Measurements from ENCODE around the gene HS3ST3B1.

The HS3ST3B1 gene

GRCh38 chr17:14333506-14333905 lies 32.6 kb downstream of the HS3ST3B1 start:
- Histone ChIP-seq H3F3A (ENCODE audit: control insufficient read depth, insufficient read depth) (no peaks in the 10 kb centered on the region), H4K20me1 (ENCODE audit: control insufficient read depth, insufficient read depth, low read depth, low read length) (no peaks in the 10 kb centered on the region), H3K27me3 (ENCODE audit: control insufficient read depth, low read length) (no peaks in the 10 kb centered on the region), H3K4me2 (ENCODE audit: low read length) (no peak overlapping the region), H3K9me2 (replicated peaks; ENCODE audit: control insufficient read depth, low read length) (no peaks in the 10 kb centered on the region), H3K79me2 (ENCODE audit: control insufficient read depth, low read length) (no peaks in the 10 kb centered on the region), H3K4me3 (ENCODE audit: low read length) (no peak overlapping the region), H3K4me1 (ENCODE audit: control insufficient read depth, low read length) (no peaks in the 10 kb centered on the region), H3K36me3 (ENCODE audit: control insufficient read depth, low read length) (no peaks in the 10 kb centered on the region), H3K9me3 (ENCODE audit: control insufficient read depth, insufficient read depth, low read length) (no peaks in the 10 kb centered on the region), H3K27ac (ENCODE audit: low read depth, low read length) (no peak overlapping the region)
- TF ChIP-seq EZH2phosphoT487 (IDR thresholded peaks at IDR 0.05; ENCODE audit: borderline replicate concordance, low read length): no peak

DNA sequence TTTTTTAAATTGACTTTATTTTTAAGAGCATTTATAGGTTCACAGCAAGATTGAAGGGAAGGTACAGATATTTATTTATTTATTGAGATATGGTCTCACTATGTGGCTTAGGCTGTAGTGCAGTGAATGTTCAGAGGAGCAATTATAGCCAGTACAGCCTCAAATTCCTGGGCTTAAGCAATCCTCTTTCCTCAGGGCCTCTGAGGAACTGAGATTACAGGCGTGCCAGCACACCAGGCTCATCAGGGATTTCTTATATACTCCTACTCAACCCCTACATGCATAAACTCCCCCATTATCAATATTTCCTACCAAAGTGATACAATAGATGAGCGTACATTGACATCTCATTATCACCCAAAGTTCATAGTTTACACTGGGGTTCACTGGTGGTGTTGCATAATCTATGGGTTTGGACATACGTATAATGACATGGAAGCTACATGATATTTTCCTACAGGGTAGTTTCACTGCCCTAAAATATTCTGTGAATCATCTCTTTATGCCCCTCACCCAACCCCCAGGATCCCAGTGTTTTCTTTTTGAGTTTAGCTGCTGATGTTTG lies 33.5 kb downstream of the HS3ST3B1 start:
- no peaks in the 10 kb centered on the region for H3K36me3 ChIP-seq (ENCODE audit: control insufficient read depth, low read length)
- no peaks in the 10 kb centered on the region for H3K27me3 ChIP-seq (ENCODE audit: control insufficient read depth, low read length)
- H3K9me2 ChIP-seq (replicated peaks; ENCODE audit: control insufficient read depth, low read length): no peaks in the 10 kb centered on the region
- H3K9me3 ChIP-seq (ENCODE audit: control insufficient read depth, insufficient read depth, low read length): no peaks in the 10 kb centered on the region
- H3K79me2 ChIP-seq (ENCODE audit: control insufficient read depth, low read length): no peaks in the 10 kb centered on the region
- H3K4me2 ChIP-seq (ENCODE audit: low read length): no peak overlapping the region
- no peak overlapping the region for H3K4me3 ChIP-seq (ENCODE audit: low read length)
- no peak for TF ChIP-seq CTCF (IDR thresholded peaks at IDR 0.05; ENCODE audit: low read depth, low read length, poor library complexity, severe bottlenecking)
- no peak for TF ChIP-seq EZH2phosphoT487 (IDR thresholded peaks at IDR 0.05; ENCODE audit: borderline replicate concordance, low read length)
- H3K4me1 ChIP-seq (ENCODE audit: control insufficient read depth, low read length): no peaks in the 10 kb centered on the region
- H3F3A ChIP-seq (ENCODE audit: control insufficient read depth, insufficient read depth): no peaks in the 10 kb centered on the region
- H3K27ac ChIP-seq (ENCODE audit: low read depth, low read length): no peak overlapping the region
- H4K20me1 ChIP-seq (ENCODE audit: control insufficient read depth, insufficient read depth, low read depth, low read length): no peaks in the 10 kb centered on the region

DNA sequence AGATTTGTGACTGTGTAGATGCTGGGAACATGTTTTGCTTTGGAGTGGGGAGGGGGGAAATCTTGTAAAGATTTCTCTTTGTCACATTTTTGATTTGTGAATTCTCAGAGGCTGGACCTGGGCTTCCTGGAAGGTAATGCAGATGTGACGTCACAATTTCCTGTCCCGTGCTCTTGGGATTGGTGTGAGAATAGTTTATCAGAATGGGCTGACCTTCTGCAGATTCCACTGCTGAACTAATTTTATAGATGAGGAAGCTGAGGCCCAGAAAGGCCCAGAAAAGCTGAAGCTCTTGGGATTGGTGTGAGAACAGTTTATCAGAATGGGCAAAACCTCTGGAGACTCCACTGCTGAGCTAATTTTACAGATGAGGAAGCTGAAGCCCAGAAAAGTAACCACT lies 34.0 kb downstream of the HS3ST3B1 start:
- no peaks in the 10 kb centered on the region for H3K9me3 ChIP-seq (ENCODE audit: control insufficient read depth, insufficient read depth, low read length)
- no peaks in the 10 kb centered on the region for H3K36me3 ChIP-seq (ENCODE audit: control insufficient read depth, low read length)
- H3K4me1 ChIP-seq (ENCODE audit: control insufficient read depth, low read length): no peaks in the 10 kb centered on the region
- H3K4me3 ChIP-seq (ENCODE audit: low read length): no peak overlapping the region
- TF ChIP-seq EZH2phosphoT487 (IDR thresholded peaks at IDR 0.05; ENCODE audit: borderline replicate concordance, low read length): no peak
- TF ChIP-seq CTCF (IDR thresholded peaks at IDR 0.05; ENCODE audit: low read depth, low read length, poor library complexity, severe bottlenecking): no peak
- H4K20me1 ChIP-seq (ENCODE audit: control insufficient read depth, insufficient read depth, low read depth, low read length): no peaks in the 10 kb centered on the region
- no peak overlapping the region for H3K4me2 ChIP-seq (ENCODE audit: low read length)
- no peaks in the 10 kb centered on the region for H3K79me2 ChIP-seq (ENCODE audit: control insufficient read depth, low read length)
- H3K9me2 ChIP-seq (replicated peaks; ENCODE audit: control insufficient read depth, low read length): no peaks in the 10 kb centered on the region
- H3F3A ChIP-seq (ENCODE audit: control insufficient read depth, insufficient read depth): no peaks in the 10 kb centered on the region
- H3K27ac ChIP-seq (ENCODE audit: low read depth, low read length): no peak overlapping the region
- H3K27me3 ChIP-seq (ENCODE audit: control insufficient read depth, low read length): no peaks in the 10 kb centered on the region

GRCh38 chr17:14336418-14336817 lies 35.5 kb downstream of the HS3ST3B1 start:
- no peak overlapping the region for H3K4me2 ChIP-seq (ENCODE audit: low read length)
- H3K9me3 ChIP-seq (ENCODE audit: control insufficient read depth, insufficient read depth, low read length): no peaks in the 10 kb centered on the region
- no peak overlapping the region for H3K4me3 ChIP-seq (ENCODE audit: low read length)
- H3K4me1 ChIP-seq (ENCODE audit: control insufficient read depth, low read length): no peaks in the 10 kb centered on the region
- no peak overlapping the region for H3K27ac ChIP-seq (ENCODE audit: low read depth, low read length)
- no peaks in the 10 kb centered on the region for H3K9me2 ChIP-seq (replicated peaks; ENCODE audit: control insufficient read depth, low read length)
- no peaks in the 10 kb centered on the region for H3K79me2 ChIP-seq (ENCODE audit: control insufficient read depth, low read length)
- no peak for TF ChIP-seq CTCF (IDR thresholded peaks at IDR 0.05; ENCODE audit: low read depth, low read length, poor library complexity, severe bottlenecking)
- TF ChIP-seq EZH2phosphoT487 (IDR thresholded peaks at IDR 0.05; ENCODE audit: borderline replicate concordance, low read length): no peak
- no peaks in the 10 kb centered on the region for H4K20me1 ChIP-seq (ENCODE audit: control insufficient read depth, insufficient read depth, low read depth, low read length)
- no peaks in the 10 kb centered on the region for H3K36me3 ChIP-seq (ENCODE audit: control insufficient read depth, low read length)
- H3K27me3 ChIP-seq (ENCODE audit: control insufficient read depth, low read length): no peaks in the 10 kb centered on the region
- no peaks in the 10 kb centered on the region for H3F3A ChIP-seq (ENCODE audit: control insufficient read depth, insufficient read depth)
